ENCODE measurements around the gene FRMD3.

- TF ChIP-seq CTCF (IDR thresholded peaks at IDR 0.05; ENCODE audit: low read depth, low read length), result no peak
- no peak for TF ChIP-seq MYC (IDR thresholded peaks at IDR 0.05; ENCODE audit: low read depth, low read length)
- no peak for TF ChIP-seq MAX (IDR thresholded peaks at IDR 0.05; ENCODE audit: low read depth, low read length)
Measured at GRCh38 chr9:83339435-83339834, 198.8 kb downstream of the FRMD3 start.

Data from NB4 (cell line).